ENCODE measurements around the gene EHD3.

- TF ChIP-seq CTCF (conservative IDR thresholded peaks at IDR 0.05; ENCODE audit: low read length) (no peak), EZH2phosphoT487 (IDR thresholded peaks at IDR 0.05; ENCODE audit: borderline replicate concordance) (no peak)
Measured at GRCh38 chr2:31251018-31251417, 17.1 kb downstream of the EHD3 start.

Measured in Loucy (cell line).